A549 treated with Mapracorat at 1 μM for 4 hours (cell line): ENCODE results near the gene OR4D1. TPM values are rescaled to one million over a fixed set of nuclear protein-coding genes. Genes with fewer than 3 reads are reported as not detected.

Experiments used
- total RNA-seq: library from RNA; stranded (reverse); fragments of 200-300 nt; extraction: Qiagen RNA extraction; gene quantifications from 5 replicates; pipeline ENCODE4 v1.2.3, GENCODE V29; 2022

The OR4D1 gene
- not detected in 5 replicates for total RNA-seq

DNA sequence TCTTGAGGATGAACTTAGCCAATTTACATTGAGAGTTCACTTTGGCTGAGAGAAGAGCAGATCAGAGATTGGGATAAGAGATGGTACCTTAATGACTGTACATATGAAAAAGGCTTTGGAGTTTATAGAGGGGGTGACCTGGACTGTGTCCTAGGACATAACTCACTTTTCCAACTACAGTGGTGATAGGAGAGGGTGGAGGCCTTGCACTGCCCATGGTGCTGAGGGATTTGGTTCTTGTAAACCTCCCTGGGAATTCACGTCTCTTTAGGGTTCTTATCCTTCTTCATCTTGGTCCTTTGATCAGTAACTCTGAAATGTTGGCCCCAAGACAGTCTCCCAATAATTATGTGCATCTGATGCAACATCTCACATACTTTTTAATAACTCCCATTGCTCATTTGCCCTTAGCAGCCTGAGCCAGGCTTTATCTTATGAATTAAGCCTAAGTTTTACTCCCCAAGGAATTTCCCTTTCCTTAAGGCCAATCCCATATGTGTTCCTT is at the start of gene OR4D1:
OR4D1 (plus strand) TSS at position 455 of the 505 bp plus-strand sequence. CDS start 6,770 bp downstream, outside the sequence.

DNA sequence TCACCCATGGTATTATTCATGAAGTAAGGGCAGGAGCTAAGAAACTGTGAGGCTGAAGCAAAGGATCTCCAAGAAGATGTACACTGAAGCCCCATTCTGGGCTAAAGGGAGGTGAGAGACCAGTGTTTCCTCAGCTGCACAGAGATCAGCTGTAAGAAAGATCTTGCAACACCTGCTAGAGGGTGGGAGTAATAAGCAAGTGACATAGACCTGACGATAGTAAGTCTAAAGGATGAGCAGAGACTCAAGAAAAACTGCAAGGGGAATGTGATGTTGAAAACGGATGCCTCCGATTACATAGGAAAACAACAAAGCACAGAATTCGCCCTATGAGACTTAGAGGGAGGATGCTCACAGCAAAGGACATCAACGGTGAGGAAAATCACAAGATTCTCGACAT is 18.5 kb downstream of the OR4D1 start, which contains the start of gene OR4D2:
OR4D2 (plus strand) TSS at position 301 of the 400 bp plus-strand sequence. CDS start 2,674 bp downstream, outside the sequence.

DNA sequence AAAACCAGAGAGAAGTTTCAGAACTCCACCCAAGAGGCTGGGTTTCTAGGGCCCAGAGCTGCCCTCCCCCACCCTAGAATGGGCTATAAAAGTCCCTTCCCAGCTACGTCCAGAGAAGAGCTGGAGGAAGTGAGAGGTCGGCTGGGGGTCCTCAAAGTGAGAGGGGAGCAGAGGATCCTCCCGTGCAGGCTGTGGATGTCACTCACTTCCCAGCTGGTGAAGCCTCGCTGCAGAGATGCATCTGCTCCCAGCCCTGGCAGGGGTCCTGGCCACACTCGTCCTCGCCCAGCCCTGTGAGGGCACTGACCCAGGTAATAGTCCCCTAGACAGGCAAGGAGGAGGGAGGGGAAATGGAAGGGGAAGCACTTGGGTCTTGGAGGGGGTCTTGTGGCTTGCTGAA is 44.4 kb downstream of the OR4D1 start, which contains the start of gene EPX:
EPX (plus strand) TSS at position 115 of the 400 bp plus-strand sequence; CDS start at position 236, 121 bp downstream.

Other genes starting within 250 kb of the OR4D1 start
- gene CUEDC1, start 193.0 kb upstream of the OR4D1 start, total RNA-seq, result 46.2 to 62.6 TPM (median 54.2 TPM) in 5 replicates
- 39.4 to 49.6 TPM (median 46.9 TPM) in 5 replicates for gene VEZF1, start 160.1 kb upstream of the OR4D1 start, total RNA-seq
- gene SRSF1, start 141.1 kb upstream of the OR4D1 start, total RNA-seq, result 242 to 251 TPM (median 243 TPM) in 5 replicates
- gene DYNLL2, start 65.0 kb upstream of the OR4D1 start, total RNA-seq, result 18.2 to 24.3 TPM (median 23.3 TPM) in 5 replicates
- not detected in 5 replicates for gene OR4D2, start 18.6 kb downstream of the OR4D1 start, total RNA-seq
- gene EPX, start 44.3 kb downstream of the OR4D1 start, total RNA-seq, result not detected in 5 replicates
- gene MKS1, start 70.9 kb downstream of the OR4D1 start, total RNA-seq, result 9.0 to 12.7 TPM (median 11.2 TPM) in 5 replicates
- gene LPO, start 90.2 kb downstream of the OR4D1 start, total RNA-seq, result not detected in 5 replicates
- gene MPO, start 132.6 kb downstream of the OR4D1 start, total RNA-seq, result not detected in 5 replicates
- gene TSPOAP1, start 180.4 kb downstream of the OR4D1 start, total RNA-seq, result not detected in 5 replicates
- 117 to 168 TPM (median 149 TPM) in 5 replicates for gene SUPT4H1, start 203.8 kb downstream of the OR4D1 start, total RNA-seq